K562 (cell line): Measurements from ENCODE around the gene HEBP2. TPM values are rescaled to one million over a fixed set of nuclear protein-coding genes. Genes with fewer than 3 reads are reported as not detected.

Source experiments
- ATAC-seq: fragments of 200-7000 bp; cut with Tn5 transposase; 3 replicates; pipeline ENCODE4 v1.9.1; 2020; ENCODE audit warnings: moderate library complexity
- BruUV-seq: library from RNA; stranded (reverse); fragments of 400-500 nt; replicated peaks from 2 replicates; lab custom pipeline; 2021; lab: Mats Ljungman, UMichigan
- CTCF ChIA-PET: fragments of 300-600 bp; formaldehyde crosslinking; extraction: SDS; loops from one replicate; lab custom pipeline; 2021; ENCODE audit warnings: low intra/inter-chr PET ratio; lab: Yijun Ruan, JAX
- POLR2A ChIA-PET: fragments of 300-600, 350-650 bp; sonication (Branson Sonifier 250); formaldehyde crosslinking; extraction: SDS; loops from one replicate; lab custom pipeline; 2021; ENCODE audit warnings: antibody characterized with exemption, inconsistent platforms; lab: Yijun Ruan, JAX
- DNase-seq, 4 experiments: peaks; one replicate each; pipeline versions ENCODE4 v3.0.0 to v3.0.0-alpha.2; 2011 to 2018; ENCODE audit warnings: low spot score in 3 of 4, mixed read lengths in 3 of 4; ENCODE audit errors: extremely low read depth in 1 of 4
- FAIRE-seq: peaks from 2 replicates; lab custom pipeline; 2011; peaks lifted over from hg19 to GRCh38; lab: Jason Lieb, UNC
- H2AFZ ChIP-seq: 2 replicates; pipeline ENCODE4 v1.6.0; 2011; ENCODE audit warnings: low read depth, low read length, control low read depth, inconsistent platforms
- H3K27ac ChIP-seq: fragments of 200-600 bp; 3 replicates; pipeline ENCODE4 v1.8.0; 2011; ENCODE audit warnings: low read depth, mild to moderate bottlenecking, control low read depth, inconsistent platforms, low read length, moderate library complexity, mixed read lengths; ENCODE audit errors: extremely low read depth
- H3K27me3 ChIP-seq, 2 experiments: fragments of 300-600 bp in 1 of 2; 2 replicates in 1 of 2; 3 replicates in 1 of 2; pipeline versions ENCODE4 v1.6.0 to v1.8.0; 2011; ENCODE audit warnings: inconsistent platforms in 2 of 2, low read length in 2 of 2, mild to moderate bottlenecking in 1 of 2, mixed read lengths in 1 of 2, moderate library complexity in 1 of 2; ENCODE audit not compliant: control insufficient read depth in 2 of 2, insufficient read depth in 2 of 2
- H3K36me3 ChIP-seq: fragments of 300-600 bp; 3 replicates; pipeline ENCODE4 v1.8.0; 2011; ENCODE audit warnings: mild to moderate bottlenecking, low read length, inconsistent platforms; ENCODE audit not compliant: control insufficient read depth, insufficient read depth
- H3K4me1 ChIP-seq, 2 experiments: fragments of 200-600 bp in 1 of 2; replicated peaks in 1 of 2; 2 replicates in 1 of 2; 3 replicates in 1 of 2; pipeline versions ENCODE4 v1.5.1 to v1.8.0; 2011; ENCODE audit warnings: inconsistent platforms in 2 of 2, low read length in 2 of 2, mild to moderate bottlenecking in 1 of 2, mixed read lengths in 1 of 2, moderate library complexity in 1 of 2; ENCODE audit not compliant: control insufficient read depth in 2 of 2, insufficient read depth in 2 of 2
- H3K4me2 ChIP-seq: 2 replicates; pipeline ENCODE4 v1.6.1; 2011; ENCODE audit warnings: low read length, control low read depth, inconsistent platforms, mixed read lengths; ENCODE audit not compliant: insufficient read depth
- H3K4me3 ChIP-seq: fragments of 200-600 bp; sonication (generic), shearing (Covaris generic); 2 replicates; pipeline ENCODE4 v1.5.1; 2016; ENCODE audit warnings: control low read depth, inconsistent platforms
- H3K79me2 ChIP-seq: fragments of 200-600 bp; 3 replicates; pipeline ENCODE4 v1.8.0; 2011; ENCODE audit warnings: low read length, inconsistent platforms; ENCODE audit not compliant: control insufficient read depth, insufficient read depth
- H3K9ac ChIP-seq, 2 experiments: 2 replicates each; pipeline versions ENCODE4 v1.6.0 to v1.6.1; 2011; ENCODE audit warnings: low read depth in 2 of 2, low read length in 2 of 2, control low read depth in 1 of 2, inconsistent platforms in 1 of 2, mild to moderate bottlenecking in 1 of 2, mixed read lengths in 1 of 2; ENCODE audit not compliant: insufficient read depth in 1 of 2
- H3K9me1 ChIP-seq: one replicate; pipeline ENCODE4 v1.6.0; 2011; ENCODE audit warnings: inconsistent platforms, mild to moderate bottlenecking, low read length, moderate library complexity; ENCODE audit not compliant: control insufficient read depth, insufficient read depth
- H3K9me3 ChIP-seq: replicated peaks from 2 replicates; pipeline ENCODE4 v1.5.1; 2011; ENCODE audit warnings: low read depth, low read length, inconsistent platforms; ENCODE audit not compliant: control insufficient read depth, insufficient read depth
- H4K20me1 ChIP-seq: replicated peaks from 2 replicates; pipeline ENCODE4 v1.6.1; 2011; ENCODE audit warnings: low read length, inconsistent platforms, mixed read lengths; ENCODE audit not compliant: control insufficient read depth, insufficient read depth
- BRD9 ChIP-seq: fragments of 450-650 bp; IDR thresholded peaks from 2 replicates; pipeline ENCODE4 v1.6.1; 2018; ENCODE audit warnings: low read depth; ENCODE audit not compliant: partially characterized antibody
- CEBPB ChIP-seq: fragments of 450-650 bp; IDR thresholded peaks from 2 replicates; pipeline ENCODE4 v1.6.1; 2016; ENCODE audit warnings: missing genetic modification characterization, missing compliant biosample characterization
- CEBPG ChIP-seq, 3 experiments: fragments of 200-800 bp in 1 of 3; sonication (Bioruptor generic) in 1 of 3; sonication (generic) in 1 of 3; formaldehyde crosslinking in 1 of 3; IDR thresholded peaks in 2 of 3; conservative IDR thresholded peaks in 1 of 3; 2 replicates each; pipeline versions ENCODE4 v1.6.1 to v1.8.0; 2016 to 2022; ENCODE audit warnings: missing compliant biosample characterization in 2 of 3, missing genetic modification characterization in 2 of 3, mild to moderate bottlenecking in 1 of 3, missing genetic modification reagents in 1 of 3
- FIP1L1 ChIP-seq: fragments of 200-400 bp; formaldehyde crosslinking; IDR thresholded peaks from 2 replicates; pipeline ENCODE4 v1.6.1; 2018; ENCODE audit warnings: mild to moderate bottlenecking, low read depth, low read length; ENCODE audit not compliant: poor library complexity, severe bottlenecking
- HDAC8 ChIP-seq: fragments of 450-650 bp; IDR thresholded peaks from 2 replicates; pipeline ENCODE4 v1.6.1; 2016; ENCODE audit warnings: mild to moderate bottlenecking, missing genetic modification characterization, moderate library complexity, missing compliant biosample characterization
- MBD2 ChIP-seq: sonication (generic); IDR thresholded peaks from 2 replicates; pipeline ENCODE4 v1.6.1; 2016; ENCODE audit warnings: low read depth, borderline replicate concordance
- RB1 ChIP-seq: fragments of 450-650 bp; IDR thresholded peaks from 2 replicates; pipeline ENCODE4 v1.6.1; 2017; ENCODE audit warnings: low read depth, mild to moderate bottlenecking
- SMARCC2 ChIP-seq: fragments of 450-650 bp; IDR thresholded peaks from 2 replicates; pipeline ENCODE4 v1.6.1; 2017; ENCODE audit warnings: antibody characterized with exemption, moderate library complexity, mild to moderate bottlenecking, low read depth
- TOE1 ChIP-seq, 2 experiments: fragments of 450-650 bp in 1 of 2; sonication (generic) in 1 of 2; formaldehyde crosslinking in 1 of 2; IDR thresholded peaks; 2 replicates each; pipeline versions ENCODE4 v1.7.1 to v1.8.0; 2016 to 2022; ENCODE audit warnings: borderline replicate concordance in 2 of 2, mild to moderate bottlenecking in 2 of 2, antibody characterized with exemption in 1 of 2, inconsistent platforms in 1 of 2, low read depth in 1 of 2, missing genetic modification reagents in 1 of 2, moderate library complexity in 1 of 2
- ZNF217 ChIP-seq: sonication (generic); formaldehyde crosslinking; IDR thresholded peaks from 2 replicates; pipeline ENCODE4 v1.8.0; 2022; ENCODE audit warnings: mild to moderate bottlenecking, missing genetic modification reagents
- ZNF511 ChIP-seq: sonication (generic); formaldehyde crosslinking; IDR thresholded peaks from 2 replicates; pipeline ENCODE4 v1.8.0; 2022; ENCODE audit warnings: mild to moderate bottlenecking, missing genetic modification reagents
- ZNF592 ChIP-seq: fragments of 450-650 bp; IDR thresholded peaks from 2 replicates; pipeline ENCODE4 v1.6.1; 2017; ENCODE audit warnings: antibody characterized with exemption, mild to moderate bottlenecking
- ZNF707 ChIP-seq: fragments of 250-450 bp; sonication (Bioruptor Pico); conservative IDR thresholded peaks from 2 replicates; pipeline ENCODE4 v1.8.0; 2022; ENCODE audit warnings: inconsistent platforms, mild to moderate bottlenecking, moderate library complexity
- in situ Hi-C: fragments of 300-500 bp; cut with MboI; formaldehyde crosslinking; loops from 4 replicates; pipeline ENCODE4 v1.15.0; 2018; ENCODE audit warnings: inconsistent platforms, mixed read lengths
- intact Hi-C: fragments of 100-400 bp; cut with micrococcal nuclease; formaldehyde crosslinking; loops from 2 replicates; pipeline ENCODE4 v1.14.2; 2022
- polyA plus RNA-seq, 8 experiments: library from polyadenylated mRNA; depleted of rRNA in 4 of 8; stranded (reverse) in 5 of 8; unstranded in 3 of 8; fragments of >200 nt; fragmentation: Nextera tagmentation in 2 of 8; fragmentation: Illumina TruSeq in 1 of 8; extraction: Ambion mirVana in 2 of 8; extraction: Trizol in 1 of 8; gene quantifications; 2 replicates each; pipeline versions ENCODE4 v1.2.1 to v1.2.3, GENCODE V29; 2011 to 2014; ENCODE audit warnings: inconsistent platforms in 1 of 8, missing spikeins in 1 of 8
- total RNA-seq, 7 experiments: library from RNA; depleted of rRNA in 6 of 7; stranded (reverse); fragments of >200 nt in 6 of 7; fragmentation: Illumina TruSeq in 2 of 7; extraction: Trizol in 2 of 7; gene quantifications; 2 replicates each; pipeline versions ENCODE4 v1.2.1 to v1.2.3, GENCODE V29; 2011 to 2021; ENCODE audit warnings: low replicate concordance in 1 of 7
- TF ChIP-seq, protein P1 (sequence below): fragments of 450-650 bp; formaldehyde crosslinking; IDR thresholded peaks from 2 replicates; pipeline ENCODE4 v1.4.0; 2022; ENCODE audit warnings: missing genetic modification characterization

The HEBP2 gene
- total and polyA plus RNA-seq, 9 of the 15 experiments (the other 6 are each of a cell fraction or from before 2014, with no cell fraction given), result 8.5 to 63.7 (median 36.9) TPM

DNA sequence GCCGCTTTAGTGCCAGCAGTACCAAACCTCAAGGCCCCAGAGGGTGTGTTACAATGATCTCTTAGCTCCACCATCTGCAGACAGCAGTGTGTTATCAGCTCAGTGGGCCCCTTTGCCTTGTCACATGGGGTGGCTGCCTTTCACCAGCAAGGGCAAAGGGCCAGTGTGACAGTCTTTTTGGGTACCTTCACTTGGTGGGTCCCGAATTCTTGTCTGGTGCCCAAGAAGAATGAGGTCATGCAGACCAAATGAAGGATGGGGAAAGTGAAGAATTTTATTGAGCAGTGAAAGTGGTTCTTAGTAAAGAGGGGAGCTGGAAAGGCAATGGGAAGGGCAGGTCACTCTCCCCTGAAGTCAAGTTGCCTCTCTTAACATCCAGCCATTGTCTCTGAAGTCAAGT, 29.2 kb upstream of the HEBP2 start (continued):
- TF ChIP-seq, protein P1, sequence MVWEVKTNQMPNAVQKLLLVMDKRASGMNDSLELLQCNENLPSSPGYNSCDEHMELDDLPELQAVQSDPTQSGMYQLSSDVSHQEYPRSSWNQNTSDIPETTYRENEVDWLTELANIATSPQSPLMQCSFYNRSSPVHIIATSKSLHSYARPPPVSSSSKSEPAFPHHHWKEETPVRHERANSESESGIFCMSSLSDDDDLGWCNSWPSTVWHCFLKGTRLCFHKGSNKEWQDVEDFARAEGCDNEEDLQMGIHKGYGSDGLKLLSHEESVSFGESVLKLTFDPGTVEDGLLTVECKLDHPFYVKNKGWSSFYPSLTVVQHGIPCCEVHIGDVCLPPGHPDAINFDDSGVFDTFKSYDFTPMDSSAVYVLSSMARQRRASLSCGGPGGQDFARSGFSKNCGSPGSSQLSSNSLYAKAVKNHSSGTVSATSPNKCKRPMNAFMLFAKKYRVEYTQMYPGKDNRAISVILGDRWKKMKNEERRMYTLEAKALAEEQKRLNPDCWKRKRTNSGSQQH (CRISPR knock-in tag), result no peak
- TF ChIP-seq ZNF707, result no peak
- no peak for TF ChIP-seq ZNF511
- no peak for TF ChIP-seq BRD9
- TF ChIP-seq, all 486 proteins: peak for 3

GRCh38 chr6:138377042-138377441, 27.0 kb upstream of the HEBP2 start:
- intact Hi-C loops, result no loop called here
- no TSS peak for BruUV-seq
- FAIRE-seq, result no peak
- TF ChIP-seq CEBPB (tag) (peak; percentile 55; the same call in 1 of the 2 replicates), SMARCC2 (no peak), HDAC8 (tag) (no peak), MBD2 (no peak), FIP1L1 (no peak), ZNF592 (no peak), TOE1 (IDR thresholded peaks at IDR 0.05; ENCODE audit: borderline replicate concordance) (no peak), TOE1 (CRISPR knock-in tag; IDR thresholded peaks at IDR 0.05; ENCODE audit: borderline replicate concordance, low read depth) (no peak), RB1 (no peak), CEBPG (CRISPR knock-in tag; IDR thresholded peaks at IDR 0.05) (no peak), CEBPG (tag; conservative IDR thresholded peaks at IDR 0.05 in 1 of 2, IDR thresholded peaks at IDR 0.05 in 1 of 2) (peak in 1 of 2 experiments; percentile 69; a peak in 1 of 4 replicates), ZNF217 (CRISPR knock-in tag) (no peak)

More at GRCh38 chr6:138377042-138377441, 27.0 kb upstream of the HEBP2 start:
- Histone ChIP-seq H3K9ac (no peak overlapping the region), H3K4me2 (no peak overlapping the region), H3K27ac (no peak overlapping the region), H3K9me1 (no peaks in the 10 kb centered on the region), H3K27me3 (peaks cover 8 to 10% of the 10 kb centered on the region in 2 experiments; a peak in 4 of 5 replicates), H3K4me3 (no peak overlapping the region), H2AFZ (no peak overlapping the region), H3K9me3 (no peaks in the 10 kb centered on the region), H3K79me2 (no peaks in the 10 kb centered on the region), H3K4me1 (peaks cover under 1 to 1% of the 10 kb centered on the region in 2 experiments; a peak in 3 of 5 replicates), H4K20me1 (no peaks in the 10 kb centered on the region), H3K36me3 (no peaks in the 10 kb centered on the region)
- no peak for DNase-seq
- ATAC-seq, result no peak
- in situ Hi-C loops, result no loop called here
- POLR2A ChIA-PET, result no interaction called here
- CTCF ChIA-PET, result no interaction called here
